Endothelial cell of umbilical vein (primary cell): Measurements from ENCODE around the gene LBX2. TPM values are rescaled to one million over a fixed set of nuclear protein-coding genes. Genes with fewer than 3 reads are reported as not detected.
A peak's percentile ranks its signal among the peaks of the same experiment; 100 is the strongest.

Experiments used
- BruUV-seq: library from RNA; stranded (reverse); fragments of 400-500 nt; replicated peaks from 2 replicates; lab custom pipeline; 2021; lab: Mats Ljungman, UMichigan
- CTCF ChIA-PET: fragments of 300-600, 350-600 bp; sonication (Branson Sonifier 250); formaldehyde crosslinking; loops from one replicate; lab custom pipeline; 2021; ENCODE audit warnings: antibody characterized with exemption, inconsistent platforms; lab: Charles Lee
- POLR2A ChIA-PET: fragments of 300-600, 350-600 bp; sonication (Branson Sonifier 250); formaldehyde crosslinking; loops from one replicate; lab custom pipeline; 2021; ENCODE audit warnings: antibody characterized with exemption, inconsistent platforms; lab: Charles Lee
- DNase-seq: peaks from one replicate; pipeline ENCODE4 v3.0.0-alpha.2; 2011; ENCODE audit warnings: low read depth, low spot score
- FAIRE-seq: peaks from 2 replicates; lab custom pipeline; 2011; peaks lifted over from hg19 to GRCh38; lab: Jason Lieb, UNC
- H2AFZ ChIP-seq: 2 replicates; pipeline ENCODE4 v1.6.0; 2012; ENCODE audit warnings: low read depth, low read length, control low read depth, inconsistent platforms
- H3K27ac ChIP-seq: 2 replicates; pipeline ENCODE4 v1.5.1; 2011; ENCODE audit warnings: low read depth, mild to moderate bottlenecking, control low read depth, low read length, moderate library complexity; ENCODE audit not compliant: insufficient read depth
- H3K27me3 ChIP-seq, 2 experiments: 2 replicates each; pipeline versions ENCODE4 v1.6.0 to v1.6.1; 2011; ENCODE audit warnings: low read length in 2 of 2, mixed read lengths in 1 of 2; ENCODE audit not compliant: control insufficient read depth in 2 of 2, insufficient read depth in 2 of 2
- H3K36me3 ChIP-seq, 2 experiments: 2 replicates in 1 of 2; 3 replicates in 1 of 2; pipeline ENCODE4 v1.5.1; 2011; ENCODE audit warnings: low read length in 2 of 2, mild to moderate bottlenecking in 1 of 2, moderate library complexity in 1 of 2; ENCODE audit not compliant: control insufficient read depth in 2 of 2, insufficient read depth in 2 of 2; ENCODE audit errors: extremely low read depth in 1 of 2
- H3K4me1 ChIP-seq: 3 replicates; pipeline ENCODE4 v1.5.1; 2011; ENCODE audit warnings: mild to moderate bottlenecking, low read length; ENCODE audit not compliant: control insufficient read depth, insufficient read depth; ENCODE audit errors: extremely low read depth
- H3K4me2 ChIP-seq: 2 replicates; pipeline ENCODE4 v1.6.1; 2011; ENCODE audit warnings: low read length, control low read depth, mixed read lengths; ENCODE audit not compliant: insufficient read depth
- H3K4me3 ChIP-seq, 3 experiments: fragments of 200-600 bp in 1 of 3; sonication (generic), shearing (Covaris generic) in 1 of 3; replicated peaks in 1 of 3; 2 replicates each; pipeline ENCODE4 v1.5.1; 2011 to 2016; ENCODE audit warnings: control low read depth in 3 of 3, low read length in 3 of 3, mild to moderate bottlenecking in 2 of 3, inconsistent platforms in 1 of 3, low read depth in 1 of 3, moderate library complexity in 1 of 3; ENCODE audit not compliant: insufficient read depth in 1 of 3
- H3K79me2 ChIP-seq: 2 replicates; pipeline ENCODE4 v1.6.0; 2012; ENCODE audit warnings: low read length, inconsistent platforms; ENCODE audit not compliant: control insufficient read depth, insufficient read depth
- H3K9ac ChIP-seq: replicated peaks from 2 replicates; pipeline ENCODE3; 2011; ENCODE audit warnings: low read length, control low read depth; ENCODE audit not compliant: insufficient read depth; ENCODE audit errors: extremely low read depth
- H3K9me1 ChIP-seq: replicated peaks from 3 replicates; pipeline ENCODE4 v1.6.0; 2011; ENCODE audit warnings: mild to moderate bottlenecking, low read length; ENCODE audit not compliant: control insufficient read depth, insufficient read depth; ENCODE audit errors: extremely low read depth
- H3K9me3 ChIP-seq: replicated peaks from 2 replicates; pipeline ENCODE4 v1.5.1; 2012; ENCODE audit warnings: low read length, inconsistent platforms; ENCODE audit not compliant: control insufficient read depth, insufficient read depth
- H4K20me1 ChIP-seq: replicated peaks from 2 replicates; pipeline ENCODE3; 2011; ENCODE audit warnings: mild to moderate bottlenecking, low read length; ENCODE audit not compliant: control insufficient read depth, insufficient read depth; ENCODE audit errors: extremely low read depth
- EZH2 ChIP-seq: IDR thresholded peaks from 2 replicates; pipeline ENCODE4 v1.6.1; 2012; ENCODE audit warnings: borderline replicate concordance, low read depth, mild to moderate bottlenecking, moderate library complexity, low read length, inconsistent platforms; ENCODE audit not compliant: severe bottlenecking
- FOS ChIP-seq: IDR thresholded peaks from 2 replicates; pipeline ENCODE4 v1.6.1; 2011; ENCODE audit warnings: mild to moderate bottlenecking, low read length, moderate library complexity, borderline replicate concordance; ENCODE audit not compliant: insufficient read depth
- GATA2 ChIP-seq: IDR thresholded peaks from 2 replicates; pipeline ENCODE4 v1.7.0; 2011; ENCODE audit warnings: low read depth, mild to moderate bottlenecking, moderate library complexity, mixed read lengths, low read length; ENCODE audit not compliant: insufficient read length, insufficient read depth
- JUN ChIP-seq: IDR thresholded peaks from 2 replicates; pipeline ENCODE4 v1.6.1; 2011; ENCODE audit warnings: borderline replicate concordance, low read depth; ENCODE audit not compliant: insufficient read length, insufficient read depth
- MYC ChIP-seq: IDR thresholded peaks from one replicate; pipeline ENCODE4 v1.6.1; 2011; ENCODE audit warnings: mild to moderate bottlenecking, low read depth, low read length
- POLR2A ChIP-seq: IDR thresholded peaks from 2 replicates; pipeline ENCODE4 v1.6.1; 2012; ENCODE audit warnings: low read depth, mild to moderate bottlenecking, control low read depth, low read length
- POLR2AphosphoS5 ChIP-seq: IDR thresholded peaks from 2 replicates; pipeline ENCODE4 v1.6.1; 2012; ENCODE audit warnings: low read depth, mild to moderate bottlenecking, control low read depth, low read length, moderate library complexity; ENCODE audit not compliant: insufficient read depth
- dilution Hi-C: fragments of 300-500 bp; cut with MboI; formaldehyde crosslinking; loops from one replicate; pipeline ENCODE4 v1.15.0; 2019; ENCODE audit warnings: low sequenced_read_pairs; ENCODE audit not compliant: extremely low pct_ligation_motif_present
- intact Hi-C: fragments of 100-400 bp; cut with micrococcal nuclease; formaldehyde crosslinking; loops from one replicate; pipeline ENCODE4 v1.10.0; 2022
- polyA plus RNA-seq, 4 experiments: library from polyadenylated mRNA; depleted of rRNA in 3 of 4; stranded (reverse) in 3 of 4; unstranded in 1 of 4; fragments of >200 nt; gene quantifications; 2 replicates each; pipeline versions ENCODE4 v1.2.1 to v1.2.3, GENCODE V29; 2011 to 2012; ENCODE audit warnings: missing spikeins in 1 of 4
- total RNA-seq: library from RNA; stranded (reverse); gene quantifications from 2 replicates; pipeline ENCODE4 v1.2.3, GENCODE V29; 2021
- TF ChIP-seq, protein P1 (sequence below): IDR thresholded peaks from 2 replicates; pipeline ENCODE4 v1.6.1; 2011; ENCODE audit not compliant: insufficient read depth, insufficient read length
- TF ChIP-seq, protein P2 (sequence below), 2 donors: IDR thresholded peaks; 1 replicate in 1 of 2; 2 replicates in 1 of 2; pipeline ENCODE4 v1.5.1; 2011; ENCODE audit warnings: low read length in 2 of 2, mild to moderate bottlenecking in 2 of 2, moderate library complexity in 2 of 2, control low read depth in 1 of 2, inconsistent platforms in 1 of 2, low read depth in 1 of 2; ENCODE audit not compliant: insufficient read depth in 1 of 2; ENCODE audit errors: extremely low read depth in 1 of 2

LBX2 gene
- total and polyA plus RNA-seq, 2 donors (not counting 3 experiments of a cell fraction or from before 2014, with no cell fraction given): 2.8 to 3.8 TPM

DNA sequence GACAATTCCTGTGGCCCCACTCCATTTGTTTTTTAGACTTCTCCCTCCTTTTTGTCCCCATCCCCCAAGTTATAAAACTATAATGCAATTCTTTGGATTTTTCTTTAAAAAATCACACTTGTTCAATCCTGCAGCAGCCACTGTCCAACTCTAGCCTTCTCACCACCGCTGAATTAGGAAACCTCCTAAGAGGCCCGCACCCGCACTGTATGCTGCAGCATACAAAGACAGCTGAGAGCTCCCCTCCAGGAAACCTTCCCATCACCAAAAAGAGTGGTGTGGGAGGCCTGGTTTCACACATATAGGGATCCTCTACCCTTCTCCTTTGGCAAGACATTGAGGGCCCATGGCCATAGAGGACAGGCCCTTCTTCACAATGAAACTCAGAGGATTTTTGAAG is 5.2 kb upstream of the LBX2 start:
- FAIRE-seq: no peak
- H3K4me2 ChIP-seq: peak overlapping the region; percentile 62
- dilution Hi-C loops (no loop called here), intact Hi-C loops (loop anchor here (5.0 kb wide), 1 partner anchor 148 kb away; the partner anchor contains the start of gene SEMA4F)
- no peak for DNase-seq
- peaks cover 4% of the 10 kb centered on the region for H3K79me2 ChIP-seq
- POLR2A ChIA-PET: interaction anchor here (1.0 to 1.3 kb wide), 2 partner anchors 21 to 46 kb away, joined by 4 read pairs; partner anchors contain the start of genes DQX1 and WBP1
- H3K9ac ChIP-seq: no peak overlapping the region
- H3K4me3 ChIP-seq: no peak overlapping the region
- peaks cover 29% of the 10 kb centered on the region for H3K4me1 ChIP-seq
- no TSS peak for BruUV-seq
- peaks cover 0 to 4% of the 10 kb centered on the region in 2 experiments for H3K36me3 ChIP-seq
- TF ChIP-seq EZH2: no peak
- no peak for TF ChIP-seq POLR2AphosphoS5
- TF ChIP-seq FOS: no peak
- TF ChIP-seq GATA2: no peak
- no peak for TF ChIP-seq POLR2A
- no peak for TF ChIP-seq JUN
- TF ChIP-seq MYC: no peak
- TF ChIP-seq, protein P1, sequence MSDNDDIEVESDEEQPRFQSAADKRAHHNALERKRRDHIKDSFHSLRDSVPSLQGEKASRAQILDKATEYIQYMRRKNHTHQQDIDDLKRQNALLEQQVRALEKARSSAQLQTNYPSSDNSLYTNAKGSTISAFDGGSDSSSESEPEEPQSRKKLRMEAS: no peak
- TF ChIP-seq, protein P2, sequence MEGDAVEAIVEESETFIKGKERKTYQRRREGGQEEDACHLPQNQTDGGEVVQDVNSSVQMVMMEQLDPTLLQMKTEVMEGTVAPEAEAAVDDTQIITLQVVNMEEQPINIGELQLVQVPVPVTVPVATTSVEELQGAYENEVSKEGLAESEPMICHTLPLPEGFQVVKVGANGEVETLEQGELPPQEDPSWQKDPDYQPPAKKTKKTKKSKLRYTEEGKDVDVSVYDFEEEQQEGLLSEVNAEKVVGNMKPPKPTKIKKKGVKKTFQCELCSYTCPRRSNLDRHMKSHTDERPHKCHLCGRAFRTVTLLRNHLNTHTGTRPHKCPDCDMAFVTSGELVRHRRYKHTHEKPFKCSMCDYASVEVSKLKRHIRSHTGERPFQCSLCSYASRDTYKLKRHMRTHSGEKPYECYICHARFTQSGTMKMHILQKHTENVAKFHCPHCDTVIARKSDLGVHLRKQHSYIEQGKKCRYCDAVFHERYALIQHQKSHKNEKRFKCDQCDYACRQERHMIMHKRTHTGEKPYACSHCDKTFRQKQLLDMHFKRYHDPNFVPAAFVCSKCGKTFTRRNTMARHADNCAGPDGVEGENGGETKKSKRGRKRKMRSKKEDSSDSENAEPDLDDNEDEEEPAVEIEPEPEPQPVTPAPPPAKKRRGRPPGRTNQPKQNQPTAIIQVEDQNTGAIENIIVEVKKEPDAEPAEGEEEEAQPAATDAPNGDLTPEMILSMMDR (IDR thresholded peaks at IDR 0.05; ENCODE audit: extremely low read depth in 1 of 2, insufficient read depth in 1 of 2, low read depth in 1 of 2, low read length in 2 of 2): no peak
- H3K27me3 ChIP-seq: peaks cover 12 to 26% of the 10 kb centered on the region in 2 experiments
- H2AFZ ChIP-seq: no peak overlapping the region
- CTCF ChIA-PET: interaction anchor here (0.7 to 1.9 kb wide), 4 partner anchors 11 to 113 kb away, joined by 3 to 6 read pairs (median 4); partner anchors contain the start of gene MRPL53
- no peak overlapping the region for H3K27ac ChIP-seq
- no peaks in the 10 kb centered on the region for H3K9me3 ChIP-seq
- no peaks in the 10 kb centered on the region for H4K20me1 ChIP-seq
- no peaks in the 10 kb centered on the region for H3K9me1 ChIP-seq
